MCF 10A (cell line): ENCODE measurements around the gene GLIS1. TPM values are rescaled to one million over a fixed set of nuclear protein-coding genes. Genes with fewer than 3 reads are reported as not detected.

Source experiments
- BruUV-seq: library from RNA; stranded (reverse); fragments of 400-500 nt; replicated peaks from 2 replicates; lab custom pipeline; 2021; lab: Mats Ljungman, UMichigan
- CTCF ChIA-PET: fragments of 300-600 bp; sonication (Branson Sonifier 250); formaldehyde crosslinking; extraction: SDS; loops from one replicate; lab custom pipeline; 2021; ENCODE audit warnings: antibody characterized with exemption, inconsistent platforms; lab: Yijun Ruan, JAX
- POLR2A ChIA-PET: fragments of 300-600, 350-650 bp; sonication (Branson Sonifier 250); formaldehyde crosslinking; extraction: SDS; loops from one replicate; lab custom pipeline; 2020; ENCODE audit warnings: antibody characterized with exemption, inconsistent platforms; lab: Yijun Ruan, JAX
- DNase-seq: peaks from one replicate; pipeline ENCODE4 v3.0.0-alpha.2; 2018; ENCODE audit not compliant: unreplicated experiment
- H3K27ac Mint-ChIP-seq: one replicate; pipeline ENCODE4 v1.8.0; 2022; ENCODE audit warnings: mild to moderate bottlenecking, low read depth, mixed read lengths; ENCODE audit not compliant: unreplicated experiment
- H3K27me3 Mint-ChIP-seq: one replicate; pipeline ENCODE4 v1.8.0; 2022; ENCODE audit warnings: mixed read lengths; ENCODE audit not compliant: insufficient read depth, unreplicated experiment
- H3K36me3 Mint-ChIP-seq: one replicate; pipeline ENCODE4 v1.8.0; 2022; ENCODE audit warnings: mild to moderate bottlenecking, moderate library complexity, mixed read lengths; ENCODE audit not compliant: insufficient read depth, unreplicated experiment
- H3K4me1 Mint-ChIP-seq: one replicate; pipeline ENCODE4 v1.8.0; 2022; ENCODE audit warnings: mixed read lengths; ENCODE audit not compliant: insufficient read depth, unreplicated experiment
- H3K4me3 Mint-ChIP-seq: one replicate; pipeline ENCODE4 v1.8.0; 2022; ENCODE audit warnings: mild to moderate bottlenecking, moderate library complexity, mixed read lengths; ENCODE audit not compliant: unreplicated experiment
- H3K9me3 Mint-ChIP-seq: one replicate; pipeline ENCODE4 v1.8.0; 2022; ENCODE audit warnings: mixed read lengths; ENCODE audit not compliant: unreplicated experiment
- CTCF ChIP-seq: fragments of 200-600 bp; IDR thresholded peaks from one replicate; pipeline ENCODE4 v1.8.0; 2022; ENCODE audit warnings: antibody characterized with exemption, mild to moderate bottlenecking; ENCODE audit not compliant: unreplicated experiment
- intact Hi-C: fragments of 100-400 bp; cut with micrococcal nuclease; formaldehyde crosslinking; loops from 2 replicates; pipeline ENCODE4 v1.14.1; 2022
- total RNA-seq: library from RNA; stranded (reverse); gene quantifications from 2 replicates; pipeline ENCODE4 v1.2.3, GENCODE V29; 2022

GLIS1 gene
- total RNA-seq, 1 experiment from 2014 or later, result 0.93 TPM

DNA sequence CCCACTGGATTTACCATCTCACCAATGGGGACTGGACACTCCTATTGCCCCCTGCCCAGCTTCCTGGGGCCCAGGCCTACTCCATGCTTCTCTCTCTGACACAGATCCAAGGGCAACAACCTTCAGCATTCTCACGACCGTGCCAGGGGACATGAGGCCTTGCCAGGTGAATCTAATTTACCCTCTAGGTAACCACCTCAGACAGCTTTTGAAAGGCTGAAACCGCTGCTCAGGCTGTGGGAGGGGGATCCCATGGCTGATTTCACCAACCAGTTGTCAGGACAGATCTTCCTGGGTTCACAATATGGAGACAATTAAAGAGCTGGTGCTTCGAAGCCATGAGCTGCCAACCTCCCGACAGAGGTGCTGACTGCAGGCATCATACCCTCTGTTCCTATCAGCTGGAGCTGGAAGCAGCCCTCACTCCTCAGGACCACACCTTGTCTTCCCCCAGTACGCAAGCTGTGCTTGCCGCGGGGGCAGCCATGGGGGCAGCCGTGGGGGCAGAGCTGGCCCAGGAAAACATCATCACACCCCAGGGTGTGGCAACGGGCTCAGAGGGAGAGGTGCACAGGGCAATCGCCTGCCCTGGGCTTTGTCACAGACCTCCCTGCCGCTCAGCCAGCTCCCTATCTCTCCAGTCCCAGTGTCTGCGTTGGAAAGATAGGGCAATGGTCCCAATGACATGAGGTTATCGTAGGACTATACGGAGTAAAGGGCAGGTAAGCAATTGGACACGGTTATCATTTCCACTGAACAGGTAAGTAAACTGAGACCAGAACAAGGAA is 159.5 kb downstream of the GLIS1 start:
- BruUV-seq, result no TSS peak
- no peaks in the 10 kb centered on the region for H3K4me1 Mint-ChIP-seq
- no peak overlapping the region for H3K27ac Mint-ChIP-seq
- intact Hi-C loops, result no loop called here
- ChIA-PET CTCF (interaction anchor here (0.6 kb wide), 1 partner anchor 18 kb away, joined by 3 read pairs; no protein-coding TSS in a partner anchor), POLR2A (no interaction called here)
- DNase-seq, result no peak
- no peaks in the 10 kb centered on the region for H3K36me3 Mint-ChIP-seq
- no peak for TF ChIP-seq CTCF
- H3K9me3 Mint-ChIP-seq, result no peaks in the 10 kb centered on the region
- no peaks in the 10 kb centered on the region for H3K27me3 Mint-ChIP-seq
- H3K4me3 Mint-ChIP-seq, result no peak overlapping the region

DNA sequence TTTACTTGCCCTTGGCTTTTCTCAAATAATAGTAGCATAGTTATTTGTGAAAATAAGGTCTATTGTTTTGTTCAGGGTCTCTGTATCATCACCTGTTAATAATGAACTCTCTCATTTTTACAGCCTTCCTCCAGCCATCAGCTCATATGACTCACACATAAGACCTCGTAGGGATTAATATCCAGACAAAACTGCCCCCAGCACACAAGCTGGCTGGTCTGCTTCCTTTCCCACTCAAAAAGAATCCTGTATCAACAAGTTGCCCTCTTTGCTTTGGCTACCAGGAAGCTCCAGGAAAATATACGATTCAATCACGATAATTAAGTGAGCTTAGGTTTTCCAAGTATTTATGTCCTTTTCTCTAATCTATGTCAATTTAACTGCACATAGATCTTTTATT is 160.6 kb downstream of the GLIS1 start:
- no peaks in the 10 kb centered on the region for H3K4me1 Mint-ChIP-seq
- no peaks in the 10 kb centered on the region for H3K9me3 Mint-ChIP-seq
- ChIA-PET POLR2A (no interaction called here), CTCF (interaction anchor here (0.6 kb wide), 1 partner anchor 202 kb away, joined by 4 read pairs; no protein-coding TSS in a partner anchor)
- H3K36me3 Mint-ChIP-seq, result no peaks in the 10 kb centered on the region
- no TSS peak for BruUV-seq
- TF ChIP-seq CTCF, result no peak
- no peak overlapping the region for H3K4me3 Mint-ChIP-seq
- DNase-seq, result no peak
- H3K27ac Mint-ChIP-seq, result no peak overlapping the region
- intact Hi-C loops, result no loop called here
- H3K27me3 Mint-ChIP-seq, result no peaks in the 10 kb centered on the region

DNA sequence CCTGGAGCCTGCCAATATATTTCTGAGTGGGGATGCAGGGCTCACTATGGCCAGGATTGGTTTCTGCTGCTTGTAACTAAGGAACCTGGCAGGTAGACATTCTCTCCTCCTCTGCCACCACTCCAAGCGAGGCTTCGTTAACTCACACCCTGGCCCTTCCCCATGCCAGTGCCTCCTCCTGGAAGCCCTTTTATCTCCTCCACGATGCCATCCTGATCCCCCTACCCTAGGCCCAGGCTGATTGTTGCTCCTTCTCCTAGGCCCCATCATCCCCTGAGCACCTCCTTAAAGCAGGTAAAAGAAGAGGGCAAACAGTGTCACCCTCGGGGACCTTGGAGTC is 161.2 kb downstream of the GLIS1 start:
- H3K27ac Mint-ChIP-seq, result no peak overlapping the region
- no peaks in the 10 kb centered on the region for H3K36me3 Mint-ChIP-seq
- ChIA-PET CTCF (no interaction called here), POLR2A (interaction anchor here (0.6 kb wide), 1 partner anchor 42 kb away, joined by 3 read pairs; no protein-coding TSS in a partner anchor)
- no TSS peak for BruUV-seq
- H3K9me3 Mint-ChIP-seq, result no peaks in the 10 kb centered on the region
- H3K4me3 Mint-ChIP-seq, result no peak overlapping the region
- H3K4me1 Mint-ChIP-seq, result no peaks in the 10 kb centered on the region
- DNase-seq, result no peak
- intact Hi-C loops, result no loop called here
- H3K27me3 Mint-ChIP-seq, result no peaks in the 10 kb centered on the region
- TF ChIP-seq CTCF, result no peak

- BruUV-seq, result no TSS peak
- ChIA-PET CTCF (no interaction called here), POLR2A (interaction anchor here (0.6 kb wide), 1 partner anchor 43 kb away, joined by 3 read pairs; no protein-coding TSS in a partner anchor)
- Mint-ChIP-seq H3K27ac (no peak overlapping the region), H3K4me3 (no peak overlapping the region), H3K36me3 (no peaks in the 10 kb centered on the region), H3K27me3 (no peaks in the 10 kb centered on the region), H3K4me1 (no peaks in the 10 kb centered on the region), H3K9me3 (no peaks in the 10 kb centered on the region)
- intact Hi-C loops, result no loop called here
- DNase-seq, result no peak
- TF ChIP-seq CTCF, result no peak
These were observed 161.9 kb downstream of the GLIS1 start for GRCh38 chr1:53576866-53577760.
